Trophoblast cell (in vitro differentiated cells and primary cell): Measurements from ENCODE around the gene ORAI2.
A peak's percentile ranks its signal among the peaks of the same experiment; 100 is the strongest.

ENCODE experiments used
- DNase-seq, 2 donors: peaks; one replicate each; pipeline ENCODE4 v3.0.0-alpha.2; 2016
- H2AFZ ChIP-seq: 2 replicates; pipeline ENCODE4 v1.6.1; 2013; ENCODE audit warnings: low read length, moderate library complexity, mild to moderate bottlenecking; ENCODE audit not compliant: insufficient read depth, poor library complexity
- H2AK5ac ChIP-seq: 2 replicates; pipeline ENCODE4 v1.6.1; 2013; ENCODE audit warnings: mild to moderate bottlenecking, low read length
- H2BK120ac ChIP-seq: 2 replicates; pipeline ENCODE4 v1.6.1; 2013; ENCODE audit warnings: low read length, mild to moderate bottlenecking, moderate library complexity; ENCODE audit not compliant: insufficient read depth, poor library complexity
- H2BK12ac ChIP-seq: 2 replicates; pipeline ENCODE4 v1.6.1; 2013; ENCODE audit warnings: mild to moderate bottlenecking, low read length, moderate library complexity
- H2BK5ac ChIP-seq: 2 replicates; pipeline ENCODE4 v1.6.1; 2013; ENCODE audit warnings: low read length, low read depth, moderate library complexity, mild to moderate bottlenecking; ENCODE audit not compliant: poor library complexity
- H3K14ac ChIP-seq: 2 replicates; pipeline ENCODE4 v1.6.1; 2013; ENCODE audit warnings: mild to moderate bottlenecking, low read length
- H3K18ac ChIP-seq: 2 replicates; pipeline ENCODE4 v1.6.1; 2013; ENCODE audit warnings: mild to moderate bottlenecking, low read length
- H3K23ac ChIP-seq: 2 replicates; pipeline ENCODE4 v1.6.1; 2013; ENCODE audit warnings: low read length
- H3K27ac ChIP-seq: 2 replicates; pipeline ENCODE4 v1.5.1; 2013; ENCODE audit warnings: low read depth, mild to moderate bottlenecking, inconsistent platforms, low read length, moderate library complexity
- H3K27me3 ChIP-seq: 2 replicates; pipeline ENCODE4 v1.6.1; 2013; ENCODE audit warnings: inconsistent platforms, mild to moderate bottlenecking, low read length, moderate library complexity; ENCODE audit not compliant: insufficient read depth
- H3K36me3 ChIP-seq, 2 experiments: 1 replicate in 1 of 2; 2 replicates in 1 of 2; pipeline ENCODE4 v1.6.1; 2013; ENCODE audit warnings: low read length in 2 of 2, mild to moderate bottlenecking in 2 of 2, moderate library complexity in 1 of 2; ENCODE audit not compliant: insufficient read depth in 2 of 2, control insufficient read depth in 1 of 2
- H3K4ac ChIP-seq: 2 replicates; pipeline ENCODE4 v1.6.1; 2013; ENCODE audit warnings: low read depth, mild to moderate bottlenecking, low read length, moderate library complexity
- H3K4me1 ChIP-seq, 2 experiments: 1 replicate in 1 of 2; 2 replicates in 1 of 2; pipeline ENCODE4 v1.6.1; 2013; ENCODE audit warnings: low read length in 2 of 2, mild to moderate bottlenecking in 2 of 2, moderate library complexity in 1 of 2; ENCODE audit not compliant: insufficient read depth in 2 of 2, control insufficient read depth in 1 of 2
- H3K4me2 ChIP-seq: 2 replicates; pipeline ENCODE4 v1.6.1; 2013; ENCODE audit warnings: inconsistent platforms, mild to moderate bottlenecking, low read length, moderate library complexity
- H3K4me3 ChIP-seq: 2 replicates; pipeline ENCODE4 v1.5.1; 2013; ENCODE audit warnings: mild to moderate bottlenecking, low read depth, low read length, inconsistent platforms
- H3K79me1 ChIP-seq: one replicate; pipeline ENCODE4 v1.6.1; 2013; ENCODE audit warnings: low read length
- H3K79me2 ChIP-seq: 2 replicates; pipeline ENCODE4 v1.6.1; 2013; ENCODE audit warnings: low read length, mild to moderate bottlenecking; ENCODE audit not compliant: control insufficient read depth, insufficient read depth, poor library complexity
- H3K9ac ChIP-seq: 2 replicates; pipeline ENCODE4 v1.6.1; 2013; ENCODE audit warnings: mild to moderate bottlenecking, low read length
- H3K9me3 ChIP-seq: 2 replicates; pipeline ENCODE4 v1.6.1; 2013; ENCODE audit warnings: low read depth, mild to moderate bottlenecking, control low read depth, inconsistent platforms, low read length; ENCODE audit not compliant: insufficient read depth
- H4K12ac ChIP-seq: 2 replicates; pipeline ENCODE4 v1.6.1; 2013; ENCODE audit warnings: low read depth, mild to moderate bottlenecking, low read length, moderate library complexity
- H4K8ac ChIP-seq: 2 replicates; pipeline ENCODE4 v1.6.1; 2013; ENCODE audit warnings: low read depth, mild to moderate bottlenecking, low read length, moderate library complexity
- H4K91ac ChIP-seq: one replicate; pipeline ENCODE4 v1.6.1; 2013; ENCODE audit warnings: low read depth, mild to moderate bottlenecking, low read length, moderate library complexity
- WGBS: extraction: QIAGEN DNeasy Blood & Tissue Kit; methylation state at CpG from one replicate; pipeline ENCODE4 v1.1.7; 2013; ENCODE audit warnings: missing lambda C conversion rate; ENCODE audit not compliant: insufficient read length, insufficient coverage; ENCODE audit errors: extremely low coverage; 5-methylcytosine and 5-hydroxymethylcytosine counted together

ORAI2 gene

DNA sequence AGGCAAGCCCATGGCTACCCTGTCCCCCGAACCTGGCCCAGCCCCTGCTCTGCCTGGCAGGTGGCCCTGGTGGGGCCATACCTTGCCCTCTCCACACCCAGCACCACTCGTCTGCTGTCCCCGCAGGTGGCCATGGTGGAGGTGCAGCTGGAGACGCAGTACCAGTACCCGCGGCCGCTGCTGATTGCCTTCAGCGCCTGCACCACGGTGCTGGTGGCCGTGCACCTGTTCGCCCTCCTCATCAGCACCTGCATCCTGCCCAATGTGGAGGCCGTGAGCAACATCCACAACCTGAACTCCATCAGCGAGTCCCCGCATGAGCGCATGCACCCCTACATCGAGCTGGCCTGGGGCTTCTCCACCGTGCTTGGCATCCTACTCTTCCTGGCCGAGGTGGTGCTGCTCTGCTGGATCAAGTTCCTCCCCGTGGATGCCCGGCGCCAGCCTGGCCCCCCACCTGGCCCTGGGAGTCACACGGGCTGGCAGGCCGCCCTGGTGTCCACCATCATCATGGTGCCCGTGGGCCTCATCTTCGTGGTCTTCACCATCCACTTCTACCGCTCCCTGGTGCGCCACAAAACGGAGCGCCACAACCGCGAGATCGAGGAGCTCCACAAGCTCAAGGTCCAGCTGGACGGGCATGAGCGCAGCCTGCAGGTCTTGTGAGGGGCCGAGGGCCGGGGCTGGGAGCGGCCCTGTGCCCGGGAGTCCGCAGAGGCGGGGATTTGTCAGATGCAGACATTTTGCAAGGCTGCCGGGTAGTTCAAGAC is 13.2 kb downstream of the ORAI2 start:
- DNase-seq = no peak
- Histone ChIP-seq H2BK5ac (no peak overlapping the region), H4K91ac (no peak overlapping the region), H2BK12ac (no peak overlapping the region), H3K4me2 (no peak overlapping the region), H4K8ac (no peak overlapping the region), H3K4ac (no peak overlapping the region), H3K9ac (no peak overlapping the region), H3K79me2 (no peaks in the 10 kb centered on the region), H3K14ac (no peak overlapping the region), H3K4me3 (no peak overlapping the region), H3K27ac (no peak overlapping the region), H2AFZ (no peak overlapping the region), H2AK5ac (no peak overlapping the region), H3K36me3 (peaks cover 29 to 31% of the 10 kb centered on the region in 2 experiments), H3K9me3 (no peaks in the 10 kb centered on the region), H4K12ac (no peak overlapping the region), H3K23ac (no peak overlapping the region), H3K4me1 (peaks cover under 1 to 3% of the 10 kb centered on the region in 2 experiments), H3K27me3 (no peaks in the 10 kb centered on the region), H3K79me1 (no peaks in the 10 kb centered on the region), H3K18ac (no peak overlapping the region), H2BK120ac (no peak overlapping the region)
- WGBS = no CpG with 5 or more reads among the region's 41 CpGs

GRCh38 chr7:102447311-102447710 is 13.9 kb downstream of the ORAI2 start:
- Histone ChIP-seq H2AFZ (no peak overlapping the region), H3K27me3 (no peaks in the 10 kb centered on the region), H3K9me3 (no peaks in the 10 kb centered on the region), H3K4me3 (no peak overlapping the region), H3K36me3 (peaks cover 22 to 27% of the 10 kb centered on the region in 2 experiments), H3K14ac (no peak overlapping the region), H3K9ac (no peak overlapping the region), H2BK5ac (no peak overlapping the region), H3K79me2 (no peaks in the 10 kb centered on the region), H3K79me1 (peaks cover 2% of the 10 kb centered on the region), H2BK12ac (no peak overlapping the region), H2AK5ac (no peak overlapping the region), H3K23ac (no peak overlapping the region), H4K8ac (no peak overlapping the region), H4K12ac (no peak overlapping the region), H3K27ac (no peak overlapping the region), H4K91ac (no peak overlapping the region), H3K18ac (no peak overlapping the region), H3K4me2 (no peak overlapping the region), H2BK120ac (no peak overlapping the region), H3K4me1 (peaks cover 3 to 5% of the 10 kb centered on the region in 2 experiments), H3K4ac (no peak overlapping the region)
- no CpG with 5 or more reads among the region's 14 CpGs for WGBS
- DNase-seq = no peak

GRCh38 chr7:102449136-102449535 is 15.8 kb downstream of the ORAI2 start:
- WGBS = no CpG with 5 or more reads among the region's 15 CpGs
- Histone ChIP-seq H3K79me1 (peaks cover 2% of the 10 kb centered on the region), H3K9me3 (no peaks in the 10 kb centered on the region), H3K27ac (no peak overlapping the region), H3K36me3 (peaks cover 22 to 27% of the 10 kb centered on the region in 2 experiments), H3K4me2 (no peak overlapping the region), H2BK120ac (no peak overlapping the region), H3K27me3 (no peaks in the 10 kb centered on the region), H4K12ac (no peak overlapping the region), H3K9ac (no peak overlapping the region), H3K23ac (no peak overlapping the region), H3K14ac (no peak overlapping the region), H3K4me1 (peaks cover 3 to 5% of the 10 kb centered on the region in 2 experiments), H2AK5ac (no peak overlapping the region), H2BK5ac (no peak overlapping the region), H3K18ac (no peak overlapping the region), H3K4ac (no peak overlapping the region), H2AFZ (no peak overlapping the region), H4K8ac (no peak overlapping the region), H3K79me2 (no peaks in the 10 kb centered on the region), H2BK12ac (no peak overlapping the region), H3K4me3 (no peak overlapping the region), H4K91ac (no peak overlapping the region)
- DNase-seq = no peak

- Histone ChIP-seq H3K4me2 (no peak overlapping the region), H3K9me3 (no peaks in the 10 kb centered on the region), H3K79me1 (peaks cover 2% of the 10 kb centered on the region), H3K23ac (no peak overlapping the region), H2BK5ac (no peak overlapping the region), H2AK5ac (no peak overlapping the region), H4K12ac (no peak overlapping the region), H3K18ac (no peak overlapping the region), H4K8ac (no peak overlapping the region), H3K14ac (no peak overlapping the region), H3K9ac (peak overlapping the region; percentile 38), H2BK120ac (no peak overlapping the region), H3K4me1 (peaks cover 3 to 5% of the 10 kb centered on the region in 2 experiments), H3K4ac (no peak overlapping the region), H2AFZ (no peak overlapping the region), H2BK12ac (no peak overlapping the region), H3K4me3 (no peak overlapping the region), H3K36me3 (peaks cover 19 to 24% of the 10 kb centered on the region in 2 experiments), H3K79me2 (no peaks in the 10 kb centered on the region), H3K27me3 (no peaks in the 10 kb centered on the region), H4K91ac (no peak overlapping the region), H3K27ac (no peak overlapping the region)
- whole genome bisulfite sequencing = no CpG with 5 or more reads among the region's 6 CpGs
- no peak for DNase-seq
These were observed 16.9 kb downstream of the ORAI2 start for GRCh38 chr7:102450242-102450641.
